ENCODE measurements around the gene MMP28. TPM values are rescaled to one million over a fixed set of nuclear protein-coding genes. Genes with fewer than 3 reads are reported as not detected.
"Not testable (repeated sequence)": the region's sequence is repeated elsewhere in the genome, so short reads cannot be mapped to it uniquely, and the experiment has no call there.

The MMP28 gene
- total and polyA plus RNA-seq, 12 donors: 0.67 to 11.1 (median 4.6) TPM

GRCh38 chr17:35757243-35757642 lies 38.2 kb downstream of the MMP28 start:
- Histone ChIP-seq H3K4me3 (no peak overlapping the region), H3K27me3 (no peaks in the 10 kb centered on the region), H3K4me1 (replicated peaks in 1 of 2) (no peaks in the 10 kb centered on the region), H3K27ac (no peak overlapping the region), H3K36me3 (replicated peaks in 1 of 2) (no peaks in the 10 kb centered on the region), H3K9me3 (replicated peaks in 1 of 3) (no peaks in the 10 kb centered on the region)
- intact Hi-C loops (cut with DNase I): no loop called here
- TF ChIP-seq CTCF (IDR thresholded peaks at IDR 0.05) (no peak), POLR2A (IDR thresholded peaks at IDR 0.05) (no peak)
- DNase-seq: no peak

- H3K4me3 ChIP-seq: no peak within 1 kb of the TSS
- H3K27me3 ChIP-seq: peaks cover 21% of the 10 kb centered on the region
- intact Hi-C loops (cut with DNase I): no loop called here
- no peaks in the 10 kb centered on the region for H3K4me1 ChIP-seq (replicated peaks in 1 of 2)
- H3K36me3 ChIP-seq (replicated peaks in 1 of 2): no peaks in the 10 kb centered on the region
- no peaks in the 10 kb centered on the region for H3K9me3 ChIP-seq (replicated peaks in 1 of 3)
- WGBS, 4 donors: 54 to 75% (median 56%) methylated on average over 6 to 9 of the region's 9 CpGs
- no peak for DNase-seq
- H3K27ac ChIP-seq: no peak within 1 kb of the TSS
- TF ChIP-seq CTCF (IDR thresholded peaks at IDR 0.05): no peak
- TF ChIP-seq POLR2A (IDR thresholded peaks at IDR 0.05): no peak
These were observed 42.3 kb downstream of the MMP28 start, which contains the start of gene GAS2L2 for GRCh38 chr17:35752945-35753764. Gene GAS2L2 (minus strand): TSS chr17:35753239. CDS start chr17:35752850, 389 bp downstream.

GRCh38 chr17:35752471-35752870 lies 43.0 kb downstream of the MMP28 start:
- no peak for DNase-seq
- intact Hi-C loops (cut with DNase I): no loop called here
- H3K9me3 ChIP-seq (replicated peaks in 1 of 3): no peaks in the 10 kb centered on the region
- H3K27me3 ChIP-seq: peaks cover 21% of the 10 kb centered on the region
- H3K27ac ChIP-seq: no peak overlapping the region
- TF ChIP-seq POLR2A (IDR thresholded peaks at IDR 0.05): no peak
- TF ChIP-seq CTCF (IDR thresholded peaks at IDR 0.05): no peak
- no peaks in the 10 kb centered on the region for H3K36me3 ChIP-seq (replicated peaks in 1 of 2)
- WGBS, 4 donors: 56 to 82% (median 60%) methylated on average over 4 to 16 of the region's 16 CpGs
- no peak overlapping the region for H3K4me3 ChIP-seq
- H3K4me1 ChIP-seq (replicated peaks in 1 of 2): no peaks in the 10 kb centered on the region

- 74 to 89% (median 80%) methylated on average over 4 of the region's 4 CpGs for WGBS, 4 donors
- H3K9me3 ChIP-seq (replicated peaks in 1 of 3); H3K27ac ChIP-seq; intact Hi-C loops (cut with DNase I); H3K36me3 ChIP-seq (replicated peaks in 1 of 2); H3K4me1 ChIP-seq (replicated peaks in 1 of 2); DNase-seq; H3K4me3 ChIP-seq: not testable (repeated sequence)
- peaks cover 26% of the 10 kb centered on the region for H3K27me3 ChIP-seq
These were observed 43.9 kb downstream of the MMP28 start for GRCh38 chr17:35751541-35751940.
